Activated naive CD4-positive, alpha-beta T cell treated with anti-CD3 and anti-CD28 coated beads, Interleukin-2, amount 50 U/mL, for 72 hours (primary cell): Measurements from ENCODE around the gene CCNB1. TPM values are rescaled to one million over a fixed set of nuclear protein-coding genes. Genes with fewer than 3 reads are reported as not detected.
"Not testable (repeated sequence)": the region's sequence is repeated elsewhere in the genome, so short reads cannot be mapped to it uniquely, and the experiment has no call there.

Source experiments
- ATAC-seq, 2 donors: fragments of 150-1000 bp; cut with Tn5 transposase; 2 replicates each; pipeline ENCODE4 v1.10.0; 2021; ENCODE audit warnings: mild to moderate bottlenecking in 2 of 2, moderate library complexity in 2 of 2
- DNase-seq, 2 donors: peaks; one replicate each; pipeline ENCODE4 v3.0.0; 2021 to 2022; ENCODE audit warnings: low spot score in 2 of 2
- H3K27ac Mint-ChIP-seq, 2 donors: one replicate each; pipeline ENCODE4 v1.8.0; 2022; ENCODE audit warnings: mild to moderate bottlenecking in 2 of 2, mixed read lengths in 2 of 2
- H3K36me3 Mint-ChIP-seq, 2 donors: one replicate each; pipeline ENCODE4 v1.8.0; 2022; ENCODE audit warnings: mixed read lengths in 2 of 2
- H3K9me3 Mint-ChIP-seq, 2 donors: one replicate each; pipeline ENCODE4 v1.8.0; 2022; ENCODE audit warnings: mixed read lengths in 2 of 2
- total RNA-seq, 2 donors: library from RNA; stranded (reverse); gene quantifications; one replicate each; pipeline ENCODE4 v1.2.3, GENCODE V29; 2022

Gene CCNB1
- total RNA-seq = 100 to 1,000 TPM; 220 to 262 TPM

DNA sequence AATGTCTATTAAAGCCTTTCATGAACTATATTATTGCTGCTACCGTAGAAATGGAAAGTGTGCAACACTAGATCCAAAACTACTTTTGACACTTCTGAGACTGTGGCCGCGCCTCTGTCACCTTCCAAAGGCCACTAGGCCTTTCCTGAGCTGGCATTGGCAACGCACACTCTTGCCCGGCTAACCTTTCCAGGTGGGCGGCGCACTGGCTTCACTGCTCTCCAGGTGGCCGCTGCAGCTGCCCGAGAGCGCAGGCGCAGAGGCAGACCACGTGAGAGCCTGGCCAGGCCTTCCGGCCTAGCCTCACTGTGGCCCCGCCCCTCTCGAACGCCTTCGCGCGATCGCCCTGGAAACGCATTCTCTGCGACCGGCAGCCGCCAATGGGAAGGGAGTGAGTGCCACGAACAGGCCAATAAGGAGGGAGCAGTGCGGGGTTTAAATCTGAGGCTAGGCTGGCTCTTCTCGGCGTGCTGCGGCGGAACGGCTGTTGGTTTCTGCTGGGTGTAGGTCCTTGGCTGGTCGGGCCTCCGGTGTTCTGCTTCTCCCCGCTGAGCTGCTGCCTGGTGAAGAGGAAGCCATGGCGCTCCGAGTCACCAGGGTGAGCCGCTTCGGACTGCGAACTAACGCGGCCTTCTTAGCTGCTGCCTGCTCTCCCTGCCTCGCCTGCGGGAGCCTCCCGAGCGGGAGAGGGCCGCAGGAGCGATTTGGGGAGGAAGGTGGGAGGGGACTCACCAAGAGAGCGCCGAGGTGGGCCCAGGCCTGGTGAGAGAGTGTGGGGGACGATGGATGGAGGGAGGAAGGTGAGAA is at the start of gene CCNB1:
TSS of gene CCNB1 (plus strand) at position 465 of the 807 bp plus-strand sequence. CDS start at position 578, 113 bp downstream.
- Mint-ChIP-seq H3K27ac (peak within 1 kb of the TSS; percentile 98 to 99), H3K9me3 (peaks cover 0 to 5% of the 10 kb centered on the region in 2 donors), H3K36me3 (peaks cover 24 to 57% of the 10 kb centered on the region in 2 donors)
- ATAC-seq (peak; percentile 99 to 100), DNase-seq (peak; percentile 98 to 99)

DNA sequence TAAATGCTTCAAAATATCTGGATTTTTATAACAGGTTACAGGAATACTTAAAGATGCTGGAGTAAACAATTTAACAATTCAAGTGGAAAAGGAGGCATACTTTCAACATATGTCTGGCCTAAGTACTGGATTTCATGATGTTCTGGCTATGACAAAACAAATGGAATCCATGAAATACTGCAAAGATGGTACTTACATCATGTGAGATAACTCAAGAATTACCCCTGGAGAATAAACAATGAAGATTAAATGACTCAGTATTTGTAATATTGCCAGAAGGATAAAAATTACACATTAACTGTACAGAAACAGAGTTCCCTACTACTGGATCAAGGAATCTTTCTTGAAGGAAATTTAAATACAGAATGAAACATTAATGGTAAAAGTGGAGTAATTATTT is 37.5 kb upstream of the CCNB1 start:
- ATAC-seq = no peak
- no peaks in the 10 kb centered on the region for H3K36me3 Mint-ChIP-seq
- no peak overlapping the region for H3K27ac Mint-ChIP-seq
- no peaks in the 10 kb centered on the region for H3K9me3 Mint-ChIP-seq
- DNase-seq = no peak

DNA sequence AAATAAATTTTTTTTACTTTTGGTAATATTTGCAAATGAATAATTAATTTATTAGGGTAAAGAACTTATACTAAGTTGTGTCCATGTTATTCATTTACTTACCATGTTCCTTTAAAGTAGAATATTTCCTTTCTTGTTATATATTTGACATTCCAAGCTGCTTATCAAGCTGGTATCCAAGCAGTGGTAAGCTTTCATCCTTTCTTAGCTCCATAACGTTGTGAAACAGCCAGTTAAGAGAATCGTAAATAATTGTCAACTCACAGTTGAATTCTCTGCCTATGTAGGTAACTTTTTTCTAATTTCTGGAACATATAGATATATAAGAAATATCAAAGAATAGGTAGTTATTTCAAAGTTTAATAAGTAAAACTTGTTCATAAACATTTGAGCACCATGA is 36.7 kb upstream of the CCNB1 start:
- no peak for DNase-seq
- Mint-ChIP-seq H3K36me3 (no peaks in the 10 kb centered on the region), H3K9me3 (no peaks in the 10 kb centered on the region), H3K27ac (no peak overlapping the region)
- no peak for ATAC-seq

DNA sequence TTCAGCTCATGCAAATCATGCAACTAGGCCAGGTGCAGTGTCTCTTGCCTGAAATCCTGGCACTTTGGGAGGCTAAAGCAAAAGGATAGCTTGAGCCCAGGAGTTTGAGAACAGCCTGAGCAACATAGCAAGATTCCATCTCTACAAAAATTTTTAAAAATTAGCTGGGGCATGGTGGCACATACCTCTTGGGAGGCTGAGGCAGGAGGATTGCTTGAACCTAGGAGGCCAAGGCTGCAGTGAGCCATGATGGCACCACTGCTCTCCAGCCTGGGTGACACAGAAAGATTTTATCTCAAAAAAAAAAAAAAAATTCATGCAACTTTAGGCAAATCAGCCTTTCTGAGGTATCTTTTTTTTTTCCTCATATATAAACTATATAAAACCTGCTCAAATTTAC is 35.6 kb upstream of the CCNB1 start:
- ATAC-seq (no peak), DNase-seq (no peak)
- H3K36me3 Mint-ChIP-seq = no peaks in the 10 kb centered on the region
- no peaks in the 10 kb centered on the region for H3K9me3 Mint-ChIP-seq
- H3K27ac Mint-ChIP-seq = no peak overlapping the region

DNA sequence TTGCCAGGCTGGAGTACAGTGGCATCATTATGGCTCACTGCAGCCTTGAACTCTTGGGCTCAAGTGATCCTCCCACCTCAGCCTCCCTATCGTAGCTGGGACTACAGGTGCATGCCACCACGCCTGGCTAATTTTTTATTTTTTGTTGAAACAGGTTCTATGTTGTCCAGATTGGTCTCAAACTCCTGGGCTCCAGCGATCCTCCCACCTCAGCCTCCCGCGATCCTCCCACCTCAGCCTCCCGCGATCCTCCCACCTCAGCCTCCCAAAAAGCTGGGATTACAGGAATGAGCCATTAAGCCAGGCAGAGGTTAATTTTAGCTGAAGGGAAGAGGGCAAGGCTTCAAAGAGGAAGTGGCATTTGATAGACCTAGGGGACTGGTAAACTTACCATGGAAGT is 32.8 kb upstream of the CCNB1 start:
- H3K36me3 Mint-ChIP-seq = no peaks in the 10 kb centered on the region
- H3K9me3 Mint-ChIP-seq = no peaks in the 10 kb centered on the region

DNA sequence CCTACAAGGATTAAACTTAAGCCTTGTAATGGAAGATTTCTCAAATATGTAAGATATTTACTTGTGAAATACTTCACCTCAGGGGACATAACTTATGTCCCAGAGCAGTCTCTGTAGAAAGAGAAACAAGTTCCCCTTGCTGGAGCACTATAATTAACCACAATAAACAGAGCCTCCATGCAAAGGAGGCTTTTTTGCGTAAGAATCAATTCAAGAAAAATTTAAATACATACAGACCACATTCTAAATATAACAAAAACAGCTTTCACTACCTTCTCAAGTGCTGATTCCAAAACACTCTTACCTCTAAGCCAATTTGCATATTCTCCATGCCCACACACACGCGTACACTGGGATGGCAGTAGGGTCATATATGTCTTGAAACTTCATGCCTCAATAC is 30.7 kb upstream of the CCNB1 start:
- ATAC-seq = no peak
- peaks cover 0 to 10% of the 10 kb centered on the region in 2 donors for H3K9me3 Mint-ChIP-seq
- H3K36me3 Mint-ChIP-seq = peaks cover 0 to 6% of the 10 kb centered on the region in 2 donors
- DNase-seq = no peak
- H3K27ac Mint-ChIP-seq = no peak overlapping the region

More for the DNA sequence above, 32.8 kb upstream of the CCNB1 start:
- H3K27ac Mint-ChIP-seq = no peak overlapping the region
- no peak for DNase-seq
- no peak for ATAC-seq

DNA sequence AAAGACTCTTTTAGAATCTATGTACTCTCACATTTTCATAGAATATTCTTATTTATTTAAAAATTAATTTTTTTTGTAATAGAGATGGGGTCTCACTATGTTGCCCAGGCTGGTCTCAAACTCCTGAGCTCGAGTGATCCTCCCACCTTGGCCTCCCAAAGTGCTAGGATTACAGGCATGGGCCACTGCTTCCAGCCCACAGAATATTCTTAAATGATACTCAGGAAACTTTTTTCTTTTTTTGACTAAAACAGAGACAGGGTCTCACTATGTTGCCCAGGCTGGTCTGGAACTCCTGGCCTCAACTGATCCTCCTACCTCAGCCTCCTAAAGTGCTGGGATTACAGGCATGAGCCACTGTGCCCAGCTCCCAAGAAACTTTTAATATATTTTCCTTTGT is 29.7 kb upstream of the CCNB1 start:
- DNase-seq, ATAC-seq, H3K27ac Mint-ChIP-seq, H3K36me3 Mint-ChIP-seq: not testable (repeated sequence)
- H3K9me3 Mint-ChIP-seq = peaks cover 0 to 11% of the 10 kb centered on the region in 2 donors

DNA sequence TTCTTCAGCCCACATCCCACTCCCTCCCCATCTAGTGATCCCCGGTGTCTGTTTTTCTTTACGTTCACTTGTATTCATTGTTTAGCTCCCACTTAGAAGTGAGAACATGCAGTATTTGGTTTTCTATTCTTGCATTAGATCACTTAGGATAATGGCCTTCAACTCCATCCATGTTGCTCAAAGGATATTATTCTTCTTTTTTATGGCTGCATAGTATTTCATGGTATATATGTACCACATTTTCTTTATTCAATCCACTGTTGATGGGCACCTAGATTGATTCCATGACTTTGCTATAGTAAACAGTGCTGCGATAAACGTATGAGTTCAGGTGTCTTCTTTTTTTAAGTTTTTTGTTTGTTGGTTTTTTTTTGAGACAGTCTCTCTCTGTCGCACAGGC is 29.1 kb upstream of the CCNB1 start:
- ATAC-seq (no peak), DNase-seq (no peak)
- Mint-ChIP-seq H3K36me3 (peaks cover 0 to 6% of the 10 kb centered on the region in 2 donors), H3K9me3 (peaks cover 0 to 11% of the 10 kb centered on the region in 2 donors), H3K27ac (no peak overlapping the region)

DNA sequence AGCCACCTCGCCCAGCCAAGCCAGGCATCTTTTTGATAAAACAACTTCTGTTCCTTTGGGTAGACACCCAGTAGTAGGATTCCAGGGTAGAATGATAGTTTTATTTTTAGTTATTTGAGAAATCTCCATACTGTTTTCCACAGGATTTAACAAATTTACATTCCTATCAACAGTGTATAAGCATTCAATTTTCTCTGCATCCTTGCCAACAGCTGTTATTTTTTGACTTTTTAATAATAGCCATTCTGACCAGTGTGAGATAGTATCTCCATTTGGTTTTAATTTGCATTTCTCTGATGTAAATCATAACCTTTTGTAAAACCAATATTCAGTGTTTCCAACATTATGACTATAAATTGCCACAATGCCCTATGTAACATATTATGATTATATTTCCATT is 28.2 kb upstream of the CCNB1 start:
- DNase-seq (no peak), ATAC-seq (no peak)
- H3K36me3 Mint-ChIP-seq = peaks cover 0 to 6% of the 10 kb centered on the region in 2 donors
- peaks cover 0 to 11% of the 10 kb centered on the region in 2 donors for H3K9me3 Mint-ChIP-seq
- H3K27ac Mint-ChIP-seq = no peak overlapping the region

DNA sequence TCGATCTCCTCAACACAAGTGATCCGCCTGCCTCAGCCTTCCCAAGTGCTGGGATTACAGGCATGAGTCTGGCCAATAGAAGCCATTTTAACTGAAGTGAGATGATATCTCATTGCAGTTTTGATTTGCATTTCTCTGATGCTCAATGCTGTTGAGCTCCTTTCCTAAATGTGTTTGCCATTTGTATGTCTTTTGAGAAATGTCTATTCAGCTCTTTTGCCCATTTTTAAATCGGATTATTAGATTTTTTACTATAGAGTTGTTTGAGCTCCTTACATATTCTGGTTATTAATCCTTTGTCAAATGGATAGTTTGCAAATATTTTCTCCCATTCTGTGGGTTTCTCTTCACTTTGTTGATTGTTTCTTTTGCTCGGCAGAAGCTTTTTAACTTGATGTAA is 26.7 kb upstream of the CCNB1 start:
- DNase-seq, H3K27ac Mint-ChIP-seq, H3K36me3 Mint-ChIP-seq, ATAC-seq: not testable (repeated sequence)
- peaks cover 0 to 11% of the 10 kb centered on the region in 2 donors for H3K9me3 Mint-ChIP-seq

DNA sequence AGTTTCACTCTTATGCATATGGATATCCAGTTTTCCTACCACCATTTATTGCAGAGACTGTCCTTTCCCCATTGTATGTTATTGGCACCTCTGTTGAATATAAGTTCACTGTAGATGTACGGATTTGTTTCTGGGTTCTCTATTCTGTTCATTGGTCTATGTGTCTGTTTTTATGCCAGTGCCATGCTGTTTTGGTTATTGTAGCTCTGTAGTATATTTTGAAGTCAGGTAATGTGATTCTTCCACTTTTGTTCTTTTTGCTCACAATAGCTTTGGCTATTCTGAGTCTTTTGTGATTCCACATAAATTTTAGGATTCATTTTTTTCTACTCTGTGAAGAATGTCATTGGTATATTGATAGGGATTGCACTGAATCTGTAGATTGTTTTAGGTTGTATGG is 26.1 kb upstream of the CCNB1 start:
- no peak overlapping the region for H3K27ac Mint-ChIP-seq
- ATAC-seq (no peak), DNase-seq (no peak)
- peaks cover 0 to 11% of the 10 kb centered on the region in 2 donors for H3K9me3 Mint-ChIP-seq
- H3K36me3 Mint-ChIP-seq = peaks cover 0 to 6% of the 10 kb centered on the region in 2 donors

DNA sequence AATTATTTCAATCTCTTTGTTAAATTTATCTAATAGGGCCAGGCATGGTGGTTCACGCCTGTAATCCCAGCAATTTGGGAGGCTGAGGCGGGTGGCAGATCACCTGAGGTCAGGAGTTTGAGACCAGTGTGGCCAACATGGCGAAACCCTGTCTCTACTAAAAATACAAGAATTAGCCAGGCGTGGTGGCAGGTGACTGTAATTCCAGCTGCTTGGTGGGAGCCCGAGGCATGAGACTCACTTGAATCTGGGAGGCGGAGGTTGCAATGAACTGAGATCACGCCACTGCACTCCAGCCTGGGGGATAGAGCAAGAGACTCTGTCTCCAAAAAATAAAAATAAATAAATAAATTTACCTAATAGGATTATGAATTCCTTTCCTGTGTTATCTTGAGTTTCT is 18.4 kb upstream of the CCNB1 start:
- not testable (repeated sequence) for H3K9me3 Mint-ChIP-seq, ATAC-seq, H3K36me3 Mint-ChIP-seq, H3K27ac Mint-ChIP-seq, DNase-seq

DNA sequence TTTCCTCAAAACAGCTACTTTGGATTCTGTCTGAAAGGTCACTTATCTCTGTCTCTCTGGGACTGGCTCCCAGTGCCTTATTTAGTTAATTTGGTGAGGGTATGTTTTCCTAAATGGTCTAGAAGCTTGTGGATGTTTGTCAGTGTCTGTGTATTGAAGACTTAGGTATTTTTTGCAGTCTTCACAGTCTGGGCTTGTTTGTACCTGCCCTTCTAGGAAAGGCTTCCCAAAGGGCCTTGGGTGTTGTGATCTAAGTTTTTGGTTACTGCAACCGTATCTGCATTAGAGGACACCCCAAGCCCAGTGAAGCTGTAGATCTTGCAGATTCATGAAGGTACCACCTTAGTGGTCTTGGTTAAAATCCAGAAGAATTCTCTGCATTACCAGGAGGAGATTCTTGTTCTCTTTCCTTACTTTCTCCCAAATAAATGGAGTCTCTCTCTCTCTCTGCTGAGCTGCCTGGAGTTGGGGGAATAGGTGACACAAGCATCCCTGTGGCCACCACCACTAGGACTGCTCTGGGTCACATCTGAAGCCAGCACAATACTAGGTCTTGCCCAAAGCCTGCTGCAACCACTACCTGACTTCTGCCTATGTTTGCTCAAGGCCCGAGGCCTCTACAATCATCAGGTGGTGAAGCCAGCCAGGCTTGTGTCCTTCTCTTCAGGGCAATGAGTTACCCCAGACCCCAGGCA is 17.8 kb upstream of the CCNB1 start:
- ATAC-seq (no peak), DNase-seq (no peak)
- Mint-ChIP-seq H3K27ac (no peak overlapping the region), H3K36me3 (no peaks in the 10 kb centered on the region), H3K9me3 (no peaks in the 10 kb centered on the region)

DNA sequence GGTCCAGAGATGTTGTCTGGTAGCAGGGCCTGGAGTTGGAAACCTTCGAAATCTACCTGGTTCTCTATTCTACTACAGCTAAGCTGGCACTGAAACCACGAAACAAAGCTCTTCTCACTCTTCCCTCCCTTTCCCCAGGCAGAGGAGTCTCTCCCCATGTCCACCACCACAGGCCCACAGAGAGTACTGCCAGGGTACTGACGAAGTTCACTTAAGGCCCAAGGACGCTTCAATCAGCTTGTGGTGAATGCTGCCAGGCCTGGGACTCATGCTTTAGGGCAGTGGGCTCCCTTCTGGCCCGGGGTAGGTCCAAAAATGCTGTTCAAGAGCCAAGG is 17.3 kb upstream of the CCNB1 start:
- Mint-ChIP-seq H3K9me3 (no peaks in the 10 kb centered on the region), H3K27ac (no peak overlapping the region), H3K36me3 (no peaks in the 10 kb centered on the region)
- no peak for ATAC-seq
- no peak for DNase-seq

DNA sequence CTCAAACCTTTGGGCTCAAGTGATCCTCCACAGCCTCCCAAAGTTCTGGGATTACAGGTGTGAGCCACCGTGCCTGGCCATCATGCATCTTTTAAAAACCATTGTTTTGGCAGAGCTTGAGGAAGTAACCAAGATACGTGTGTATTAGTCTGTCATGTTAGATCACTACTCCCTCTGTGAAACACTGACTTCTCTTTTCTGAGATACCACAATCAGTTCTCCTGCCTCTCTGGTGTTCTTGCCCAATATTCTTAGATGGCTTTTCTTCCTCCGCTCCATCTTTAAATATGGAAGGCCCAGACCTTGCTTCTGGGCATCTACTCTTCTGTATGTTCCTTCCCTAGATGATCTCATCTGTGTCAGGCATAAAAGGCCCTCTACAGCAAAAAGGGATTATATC is 14.2 kb upstream of the CCNB1 start:
- Mint-ChIP-seq H3K9me3 (no peaks in the 10 kb centered on the region), H3K36me3 (no peaks in the 10 kb centered on the region), H3K27ac (peak overlapping the region in 1 of 2 donors; percentile 84)
- DNase-seq = no peak
- no peak for ATAC-seq

DNA sequence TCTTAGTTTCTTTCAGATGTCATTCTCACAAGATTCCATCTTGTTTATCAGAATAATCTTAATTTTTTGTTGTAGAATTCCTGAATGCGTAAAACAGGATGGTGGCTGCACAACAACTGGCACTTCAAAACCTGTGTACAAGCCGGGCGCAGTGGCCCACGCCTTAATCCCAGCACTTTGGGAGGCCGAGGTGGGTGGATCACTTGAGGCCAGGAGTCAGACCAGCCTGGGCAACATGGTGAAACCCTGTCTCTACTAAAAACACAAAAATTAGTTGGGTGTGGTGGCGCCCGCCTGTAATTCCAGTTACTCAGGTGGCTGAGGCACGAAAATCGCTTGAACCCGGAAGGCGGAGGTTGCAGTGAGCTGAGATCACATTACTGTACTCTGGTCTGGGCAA is 10.5 kb upstream of the CCNB1 start:
- H3K27ac Mint-ChIP-seq = no peak overlapping the region

DNA sequence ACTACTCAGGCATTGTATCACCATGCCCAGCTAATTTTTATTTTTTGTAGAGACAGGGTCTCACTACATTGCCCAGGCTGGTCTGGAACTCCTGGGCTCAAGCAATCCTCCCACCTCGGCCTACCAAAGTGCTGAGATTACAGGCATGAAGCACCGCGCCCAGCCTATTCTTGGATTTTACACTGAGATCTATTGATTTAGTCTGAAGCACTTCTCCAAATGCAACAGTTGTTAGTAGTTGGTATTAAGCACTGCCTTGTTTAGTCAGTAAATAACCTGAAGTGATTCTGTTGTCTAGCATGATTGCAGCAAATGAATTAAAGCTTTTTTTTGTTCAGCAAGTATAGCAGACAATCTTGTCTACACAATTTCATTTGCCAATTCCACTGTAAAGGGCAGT is 8.9 kb upstream of the CCNB1 start:
- Mint-ChIP-seq H3K9me3 (no peaks in the 10 kb centered on the region), H3K27ac (no peak overlapping the region), H3K36me3 (no peaks in the 10 kb centered on the region)
- ATAC-seq (no peak), DNase-seq (no peak)

More for the DNA sequence above, 10.5 kb upstream of the CCNB1 start:
- Mint-ChIP-seq H3K9me3 (no peaks in the 10 kb centered on the region), H3K36me3 (no peaks in the 10 kb centered on the region)
- ATAC-seq = no peak
- DNase-seq = no peak

DNA sequence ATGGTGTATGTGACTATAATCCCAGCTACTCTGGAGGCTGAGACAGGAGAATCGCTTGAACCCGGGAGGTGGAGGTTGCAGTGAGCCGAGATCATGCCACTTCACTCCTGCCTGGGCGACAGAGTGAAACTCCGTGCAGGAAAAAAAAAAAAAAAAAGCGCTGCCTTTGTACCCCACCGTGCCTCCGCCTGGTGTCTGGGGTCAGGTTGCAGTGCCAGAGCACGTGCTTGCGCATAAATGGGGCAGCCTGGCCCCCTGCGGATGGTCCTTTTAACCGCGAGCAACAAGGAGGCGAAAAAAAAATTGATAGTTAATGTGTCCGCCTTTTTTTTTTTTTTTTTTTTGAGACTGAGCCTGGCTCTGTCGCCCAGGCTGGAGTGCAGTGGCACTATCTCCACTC is 6.3 kb upstream of the CCNB1 start:
- H3K27ac Mint-ChIP-seq = no peak overlapping the region
- peaks cover 0 to under 1% of the 10 kb centered on the region in 2 donors for H3K36me3 Mint-ChIP-seq
- H3K9me3 Mint-ChIP-seq = no peaks in the 10 kb centered on the region
- no peak for ATAC-seq
- DNase-seq = no peak
